Kidney epithelial cell (primary cell): ENCODE data around the gene SLC6A5. TPM values are rescaled to one million over a fixed set of nuclear protein-coding genes. Genes with fewer than 3 reads are reported as not detected.

Experiments
- DNase-seq: peaks from one replicate; pipeline ENCODE4 v3.0.0-alpha.2; 2010; ENCODE audit warnings: low read depth
- H3K27me3 ChIP-seq: 2 replicates; pipeline ENCODE4 v1.6.0; 2011; ENCODE audit warnings: low read length; ENCODE audit not compliant: control insufficient read depth, insufficient read depth
- H3K36me3 ChIP-seq: 2 replicates; pipeline ENCODE4 v1.5.1; 2011; ENCODE audit warnings: low read length; ENCODE audit not compliant: control insufficient read depth, insufficient read depth
- H3K4me3 ChIP-seq: 2 replicates; pipeline ENCODE4 v1.5.1; 2011; ENCODE audit warnings: low read depth, mild to moderate bottlenecking, control low read depth, low read length
- total RNA-seq: library from RNA; depleted of rRNA; stranded (reverse); fragments of >200 nt; gene quantifications from 2 replicates; pipeline ENCODE4 v1.2.3, GENCODE V29; 2015
- TF ChIP-seq, protein P1 (sequence below): IDR thresholded peaks from 2 replicates; pipeline ENCODE4 v1.5.1; 2011; ENCODE audit warnings: mild to moderate bottlenecking, moderate library complexity, low read length, control low read depth, inconsistent platforms; ENCODE audit not compliant: insufficient read depth, poor library complexity, severe bottlenecking

The SLC6A5 gene
- total RNA-seq, 1 donor from 2014 or later: not detected

DNA sequence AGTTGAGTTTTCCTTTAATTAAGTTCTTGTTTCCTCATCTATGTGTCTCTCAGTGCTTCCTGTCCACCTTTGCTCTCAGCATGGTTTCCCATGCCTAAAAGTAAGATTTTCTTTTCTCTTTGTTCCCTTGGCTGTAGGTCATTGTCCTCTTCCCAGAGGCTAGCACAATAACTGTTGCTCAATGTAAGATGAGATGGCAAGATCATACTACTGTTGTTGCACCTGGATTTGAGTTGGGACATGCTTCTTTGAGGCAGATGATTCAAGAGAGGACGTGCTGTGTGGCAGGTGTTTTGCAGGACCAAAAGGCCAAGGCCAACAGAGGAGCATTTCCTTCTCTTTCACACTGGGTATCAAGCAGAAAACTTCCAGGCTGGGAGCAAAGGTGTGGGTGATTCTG, 58.7 kb downstream of the SLC6A5 start:
- DNase-seq: no peak
- H3K27me3 ChIP-seq: peaks cover 2% of the 10 kb centered on the region
- TF ChIP-seq, protein P1, sequence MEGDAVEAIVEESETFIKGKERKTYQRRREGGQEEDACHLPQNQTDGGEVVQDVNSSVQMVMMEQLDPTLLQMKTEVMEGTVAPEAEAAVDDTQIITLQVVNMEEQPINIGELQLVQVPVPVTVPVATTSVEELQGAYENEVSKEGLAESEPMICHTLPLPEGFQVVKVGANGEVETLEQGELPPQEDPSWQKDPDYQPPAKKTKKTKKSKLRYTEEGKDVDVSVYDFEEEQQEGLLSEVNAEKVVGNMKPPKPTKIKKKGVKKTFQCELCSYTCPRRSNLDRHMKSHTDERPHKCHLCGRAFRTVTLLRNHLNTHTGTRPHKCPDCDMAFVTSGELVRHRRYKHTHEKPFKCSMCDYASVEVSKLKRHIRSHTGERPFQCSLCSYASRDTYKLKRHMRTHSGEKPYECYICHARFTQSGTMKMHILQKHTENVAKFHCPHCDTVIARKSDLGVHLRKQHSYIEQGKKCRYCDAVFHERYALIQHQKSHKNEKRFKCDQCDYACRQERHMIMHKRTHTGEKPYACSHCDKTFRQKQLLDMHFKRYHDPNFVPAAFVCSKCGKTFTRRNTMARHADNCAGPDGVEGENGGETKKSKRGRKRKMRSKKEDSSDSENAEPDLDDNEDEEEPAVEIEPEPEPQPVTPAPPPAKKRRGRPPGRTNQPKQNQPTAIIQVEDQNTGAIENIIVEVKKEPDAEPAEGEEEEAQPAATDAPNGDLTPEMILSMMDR: no peak

DNA sequence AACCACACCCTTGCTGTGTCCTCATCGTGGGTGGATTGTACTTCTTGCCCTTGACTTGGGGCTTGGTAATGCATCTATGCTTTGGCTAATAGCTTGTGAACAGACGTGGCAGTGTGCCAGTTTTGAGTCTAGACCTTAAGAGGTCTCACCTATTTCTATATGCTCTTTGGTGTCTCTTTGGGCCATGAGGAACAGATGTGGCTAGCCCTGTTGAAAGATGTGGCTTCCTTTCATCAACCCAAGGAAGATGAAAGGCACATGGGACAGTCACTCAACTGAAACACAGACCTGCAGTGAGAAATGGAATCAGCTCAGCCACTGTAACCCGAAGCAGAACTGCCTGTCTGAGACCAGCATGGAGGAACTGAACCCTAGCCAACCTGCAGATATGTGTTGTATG, 62.0 kb downstream of the SLC6A5 start:
- H3K4me3 ChIP-seq: no peak overlapping the region
- TF ChIP-seq, protein P1: no peak
- DNase-seq: no peak
- H3K27me3 ChIP-seq: no peaks in the 10 kb centered on the region
- H3K36me3 ChIP-seq: no peaks in the 10 kb centered on the region

More for the DNA sequence above, 58.7 kb downstream of the SLC6A5 start:
- no peak overlapping the region for H3K4me3 ChIP-seq
- no peaks in the 10 kb centered on the region for H3K36me3 ChIP-seq

DNA sequence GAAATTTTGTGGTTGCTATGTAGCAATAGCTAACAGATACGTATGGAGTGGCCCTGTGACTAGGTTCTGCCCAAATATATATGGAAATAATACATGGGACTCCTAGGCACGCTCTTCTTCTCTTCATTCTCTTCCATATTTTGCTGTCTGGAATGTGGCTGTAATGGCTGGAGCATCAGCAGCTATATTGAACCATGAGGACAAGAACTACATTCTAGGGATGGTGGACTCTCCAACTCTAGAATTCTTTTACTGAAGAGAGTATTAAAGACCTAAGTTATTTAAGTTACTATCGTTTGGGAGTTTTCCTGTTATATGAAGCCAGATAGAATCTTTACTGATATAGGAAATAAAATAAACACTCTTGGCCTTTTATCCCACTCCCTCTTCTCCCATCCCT, 62.4 kb downstream of the SLC6A5 start:
- Histone ChIP-seq H3K4me3 (no peak overlapping the region), H3K27me3 (no peaks in the 10 kb centered on the region), H3K36me3 (no peaks in the 10 kb centered on the region)
- DNase-seq: no peak
- TF ChIP-seq, protein P1: no peak

DNA sequence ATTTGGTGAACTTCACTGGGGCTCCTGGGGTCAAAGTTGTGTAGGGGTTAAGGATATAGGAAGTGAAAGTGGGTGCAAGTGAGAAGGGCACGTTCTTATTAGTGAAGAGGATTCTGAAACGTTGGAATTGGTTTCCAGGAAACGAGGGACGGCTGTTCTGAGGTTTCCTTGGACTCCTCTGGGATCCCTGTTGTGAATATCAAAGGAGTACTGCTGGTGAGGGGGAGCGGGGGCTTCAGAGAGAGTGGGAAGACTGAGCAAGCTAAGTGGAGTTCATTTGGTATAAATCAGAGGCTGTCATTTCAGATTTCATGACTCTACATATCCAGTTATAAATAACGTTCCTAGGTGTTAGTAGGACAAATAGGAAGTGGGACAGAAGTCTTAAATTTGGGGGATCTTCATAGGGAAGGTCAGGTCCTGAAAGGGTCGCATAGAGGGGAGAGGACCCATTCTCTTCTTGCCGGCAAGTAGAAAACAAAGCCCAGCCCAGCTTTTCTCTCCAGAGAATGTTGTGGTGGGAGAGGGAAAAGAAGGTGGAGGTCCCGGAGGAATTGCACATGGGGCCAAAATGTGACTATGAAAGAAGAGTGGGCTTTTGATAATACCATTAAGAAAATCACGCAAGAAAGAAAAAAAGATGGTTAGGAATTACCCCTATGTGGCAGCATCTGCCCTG, 68.9 kb downstream of the SLC6A5 start:
- DNase-seq: no peak
- TF ChIP-seq, protein P1: no peak
- Histone ChIP-seq H3K27me3 (peaks cover 43% of the 10 kb centered on the region), H3K36me3 (no peaks in the 10 kb centered on the region), H3K4me3 (no peak overlapping the region)

DNA sequence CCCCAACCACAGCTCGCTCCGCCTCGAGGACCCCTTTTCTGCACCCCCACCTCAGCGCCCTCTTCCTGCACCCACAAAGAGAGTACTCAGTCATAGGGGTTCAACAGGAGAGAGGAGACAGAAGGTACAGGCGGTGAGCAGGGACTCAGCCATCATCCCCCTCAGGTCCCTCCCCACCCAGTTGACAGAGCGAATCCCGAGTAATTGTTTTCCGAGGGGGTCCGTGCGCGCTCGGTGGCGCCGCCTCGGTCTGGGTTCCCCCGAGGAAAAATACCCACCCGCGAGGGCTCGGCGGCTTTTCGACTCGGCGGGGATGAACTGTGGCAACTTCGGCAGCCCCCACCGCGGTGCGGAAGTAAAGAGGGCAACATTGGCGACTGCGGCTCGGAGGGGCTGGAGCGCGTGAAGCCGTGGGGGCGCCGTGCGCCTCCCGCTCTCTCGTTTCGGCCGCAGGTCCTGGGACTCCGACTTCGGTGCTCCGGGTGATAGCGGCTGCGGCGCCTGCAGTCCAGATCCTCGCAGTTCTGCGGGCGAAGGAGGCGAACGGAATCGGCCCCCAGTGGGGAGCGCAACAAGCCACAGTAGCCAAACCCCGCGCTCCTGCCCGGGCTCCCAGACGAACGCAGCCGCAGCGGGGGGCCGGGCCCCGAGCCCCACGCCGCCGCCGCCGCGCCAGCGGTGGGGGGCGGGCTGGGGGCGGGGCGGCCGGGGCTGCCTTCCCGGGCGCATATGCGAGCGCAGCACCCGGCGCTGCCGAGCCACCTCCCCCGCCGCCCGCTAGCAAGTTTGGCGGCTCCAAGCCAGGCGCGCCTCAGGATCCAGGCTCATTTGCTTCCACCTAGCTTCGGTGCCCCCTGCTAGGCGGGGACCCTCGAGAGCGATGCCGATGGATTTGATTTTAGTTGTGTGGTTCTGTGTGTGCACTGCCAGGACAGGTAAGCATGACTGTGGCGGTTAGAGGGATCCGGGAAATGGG, 69.7 kb downstream of the SLC6A5 start, which contains the start of gene NELL1:
Gene NELL1 (plus strand): TSS at position 743 of the 976 bp plus-strand sequence.
- TF ChIP-seq, protein P1: no peak
- Histone ChIP-seq H3K4me3 (no peak within 1 kb of the TSS), H3K27me3 (peaks cover 43% of the 10 kb centered on the region), H3K36me3 (no peaks in the 10 kb centered on the region)
- no peak for DNase-seq
